ENCODE measurements around the gene YTHDF2. TPM values are rescaled to one million over a fixed set of nuclear protein-coding genes. Genes with fewer than 3 reads are reported as not detected.
"Not testable (repeated sequence)": the region's sequence is repeated elsewhere in the genome, so short reads cannot be mapped to it uniquely, and the experiment has no call there.

Gene YTHDF2
- total RNA-seq, 1 donor, result 64.2 TPM

DNA sequence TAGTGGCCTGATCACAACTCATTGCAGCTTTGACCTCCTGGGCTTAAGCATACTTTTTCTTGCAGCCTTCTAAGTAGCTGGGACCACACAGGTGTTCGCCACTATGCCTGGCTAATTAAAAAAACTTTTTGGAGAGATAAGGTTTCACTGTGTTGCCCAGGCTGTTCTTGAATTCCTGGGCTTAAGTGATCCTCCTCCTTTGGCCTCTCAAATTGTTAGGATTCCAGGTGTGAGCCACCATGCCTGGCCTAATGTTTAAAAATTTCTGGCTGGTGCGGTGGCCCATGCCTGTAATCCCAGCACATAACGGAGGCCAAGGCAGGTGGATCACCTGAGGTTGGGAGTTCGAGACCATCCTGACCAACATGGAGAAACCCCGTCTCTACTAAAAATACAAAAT, 24.4 kb downstream of the YTHDF2 start:
- TF ChIP-seq, protein P1, sequence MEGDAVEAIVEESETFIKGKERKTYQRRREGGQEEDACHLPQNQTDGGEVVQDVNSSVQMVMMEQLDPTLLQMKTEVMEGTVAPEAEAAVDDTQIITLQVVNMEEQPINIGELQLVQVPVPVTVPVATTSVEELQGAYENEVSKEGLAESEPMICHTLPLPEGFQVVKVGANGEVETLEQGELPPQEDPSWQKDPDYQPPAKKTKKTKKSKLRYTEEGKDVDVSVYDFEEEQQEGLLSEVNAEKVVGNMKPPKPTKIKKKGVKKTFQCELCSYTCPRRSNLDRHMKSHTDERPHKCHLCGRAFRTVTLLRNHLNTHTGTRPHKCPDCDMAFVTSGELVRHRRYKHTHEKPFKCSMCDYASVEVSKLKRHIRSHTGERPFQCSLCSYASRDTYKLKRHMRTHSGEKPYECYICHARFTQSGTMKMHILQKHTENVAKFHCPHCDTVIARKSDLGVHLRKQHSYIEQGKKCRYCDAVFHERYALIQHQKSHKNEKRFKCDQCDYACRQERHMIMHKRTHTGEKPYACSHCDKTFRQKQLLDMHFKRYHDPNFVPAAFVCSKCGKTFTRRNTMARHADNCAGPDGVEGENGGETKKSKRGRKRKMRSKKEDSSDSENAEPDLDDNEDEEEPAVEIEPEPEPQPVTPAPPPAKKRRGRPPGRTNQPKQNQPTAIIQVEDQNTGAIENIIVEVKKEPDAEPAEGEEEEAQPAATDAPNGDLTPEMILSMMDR (IDR thresholded peaks at IDR 0.05; ENCODE audit: insufficient read depth, low read length), result no peak
- H3K4me3 ChIP-seq (ENCODE audit: low read depth, low read length), result no peak overlapping the region
- no peak for DNase-seq (ENCODE audit: low read depth)

DNA sequence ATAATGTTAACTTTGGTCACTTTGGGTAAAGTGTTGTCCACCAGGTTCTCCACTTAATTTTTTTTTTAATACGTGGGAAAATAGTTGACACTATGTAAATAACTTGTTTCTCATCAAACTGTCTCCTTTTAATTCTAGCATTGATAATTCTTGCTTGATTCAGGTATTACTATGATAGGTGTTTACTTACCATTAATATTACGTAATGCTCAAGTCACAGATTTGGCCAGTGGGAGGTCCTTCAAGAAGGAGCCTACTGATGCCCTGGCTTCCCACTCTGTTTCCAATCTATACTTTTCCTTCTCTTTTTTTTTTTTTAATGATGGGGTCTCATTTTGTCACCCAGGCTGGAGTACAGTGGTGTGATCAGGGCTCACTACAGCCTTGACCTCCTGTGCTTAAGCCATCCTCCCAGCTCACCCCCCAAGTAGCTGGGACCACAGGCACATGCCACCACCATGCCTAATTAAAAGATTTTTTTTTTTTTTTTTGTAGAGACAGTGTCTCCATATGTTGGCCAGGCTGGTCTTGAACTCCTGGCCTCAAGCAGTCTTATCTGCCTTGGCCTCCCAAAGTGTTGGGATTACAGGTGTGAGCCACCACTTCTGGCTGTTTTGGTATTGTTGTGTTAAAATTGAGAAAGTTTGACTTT, 29.9 kb downstream of the YTHDF2 start:
- no peak for DNase-seq (ENCODE audit: low read depth)
- no peak overlapping the region for H3K4me3 ChIP-seq (ENCODE audit: low read depth, low read length)
- TF ChIP-seq, protein P1 (IDR thresholded peaks at IDR 0.05; ENCODE audit: insufficient read depth, low read length), result no peak

DNA sequence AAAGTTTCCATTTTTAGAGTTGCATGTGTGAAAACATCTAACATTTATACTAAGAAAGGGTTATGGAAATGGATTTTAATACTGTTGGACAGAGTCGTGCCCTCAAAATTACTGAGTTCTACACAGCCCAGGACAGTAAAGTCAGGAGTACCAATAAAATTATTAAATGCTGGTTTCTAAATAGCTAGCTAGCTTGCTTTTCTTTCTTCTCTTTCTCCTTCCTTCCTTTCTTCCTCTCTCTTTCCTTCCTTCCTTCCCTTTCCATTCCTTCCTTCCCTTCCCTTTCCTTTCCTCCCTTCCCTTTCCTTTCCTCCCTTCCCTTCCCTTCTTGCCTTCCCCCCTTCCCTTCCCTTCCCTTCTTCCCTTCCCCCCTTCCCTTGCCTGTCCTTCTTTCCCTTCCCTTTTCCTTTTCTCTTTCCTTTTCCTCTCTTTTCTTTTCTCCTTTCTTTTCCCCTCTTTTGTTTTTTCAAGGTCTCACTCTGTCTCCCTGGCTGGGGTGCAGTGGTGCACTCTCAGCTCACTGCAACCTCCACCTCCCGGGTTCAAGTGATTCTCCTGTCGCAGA, 33.9 kb downstream of the YTHDF2 start:
- TF ChIP-seq, protein P1 (IDR thresholded peaks at IDR 0.05; ENCODE audit: insufficient read depth, low read length), result no peak
- H3K4me3 ChIP-seq (ENCODE audit: low read depth, low read length), result no peak overlapping the region
- DNase-seq (ENCODE audit: low read depth), result no peak

DNA sequence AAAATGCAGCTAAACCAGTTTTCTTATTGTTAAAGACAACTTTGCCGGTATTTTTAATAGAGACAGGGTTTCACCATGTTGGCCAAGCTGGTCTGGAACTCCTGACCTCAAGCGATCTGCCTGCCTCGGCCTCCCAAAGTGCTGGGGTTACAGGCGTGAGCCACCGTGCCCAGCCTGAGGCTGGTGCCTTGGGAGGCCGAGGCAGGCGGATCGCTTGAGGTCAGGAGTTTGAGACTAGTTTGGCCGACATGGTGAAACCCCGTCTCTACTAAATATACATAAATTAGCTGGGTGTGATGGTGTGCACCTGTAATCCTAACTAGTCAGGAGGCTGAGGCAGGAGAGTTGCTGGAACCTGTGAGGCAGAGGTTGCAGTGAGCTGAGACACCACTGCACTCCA, 35.2 kb downstream of the YTHDF2 start:
- DNase-seq (ENCODE audit: low read depth), result not testable (repeated sequence)

DNA sequence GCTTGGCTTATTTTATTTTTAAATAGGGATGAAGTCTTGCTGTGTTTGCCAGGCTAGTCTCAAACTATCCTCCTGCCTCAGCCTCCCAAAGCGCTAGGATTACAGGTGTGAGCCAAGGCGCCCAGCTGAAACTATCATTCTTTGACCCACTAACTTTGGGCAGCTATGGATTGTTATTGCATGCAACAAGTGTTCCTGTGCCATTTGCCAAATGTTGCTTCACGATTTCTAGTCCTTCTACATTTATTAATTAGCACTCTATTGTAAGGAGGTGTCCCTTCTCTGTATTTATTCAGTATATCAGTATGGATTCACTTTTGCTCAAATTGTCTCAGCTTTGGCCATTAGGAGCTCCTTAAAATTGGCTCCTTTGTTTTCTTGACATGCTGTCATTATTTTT, 36.4 kb downstream of the YTHDF2 start:
- TF ChIP-seq, protein P1 (IDR thresholded peaks at IDR 0.05; ENCODE audit: insufficient read depth, low read length), result no peak
- no peak for DNase-seq (ENCODE audit: low read depth)
- no peak overlapping the region for H3K4me3 ChIP-seq (ENCODE audit: low read depth, low read length)

More for the DNA sequence above, 35.2 kb downstream of the YTHDF2 start:
- H3K4me3 ChIP-seq (ENCODE audit: low read depth, low read length), result not testable (repeated sequence)

DNA sequence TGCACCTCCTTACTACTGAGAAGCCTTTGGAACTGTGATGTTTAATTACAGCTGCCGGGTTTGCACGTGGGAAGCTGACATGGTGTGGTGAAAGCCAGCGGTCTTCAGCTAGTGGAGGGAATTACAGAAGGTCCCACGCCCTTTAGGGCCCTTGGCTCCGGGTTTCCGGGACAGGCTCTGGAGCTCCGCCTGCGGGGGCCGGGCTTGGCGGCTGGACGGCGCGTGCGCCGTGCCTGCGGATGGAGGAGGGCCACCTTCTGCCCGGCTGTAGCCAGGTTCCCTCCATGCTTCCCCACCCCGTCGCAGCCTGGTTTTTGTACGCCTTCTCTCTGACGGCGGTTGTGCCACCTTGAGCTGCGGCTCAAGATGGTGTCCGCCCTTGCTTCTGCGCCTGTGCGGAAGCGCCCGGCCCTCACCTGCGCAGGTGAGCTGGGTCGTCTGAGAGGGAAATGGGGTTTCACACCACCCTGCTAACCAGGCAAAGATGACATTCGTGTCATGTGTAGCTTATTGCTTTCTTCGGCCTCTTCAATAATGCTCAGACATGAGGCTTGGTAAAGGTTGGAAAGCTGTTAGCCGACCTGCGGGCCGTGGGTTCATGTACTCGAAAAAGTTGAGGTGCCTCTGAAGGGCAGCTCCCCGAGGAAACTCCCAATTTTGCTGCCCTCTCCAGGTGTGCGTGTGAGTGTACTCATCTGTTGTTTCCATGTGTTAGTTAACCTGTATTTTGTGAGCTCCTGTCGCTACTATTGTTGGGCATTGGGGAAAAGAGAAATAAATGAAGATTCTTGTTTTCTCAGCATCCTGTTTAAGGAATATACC, 38.6 kb downstream of the YTHDF2 start:
- H3K4me3 ChIP-seq (ENCODE audit: low read depth, low read length), result peak overlapping the region; percentile 58
- peak; percentile 59 for DNase-seq (ENCODE audit: low read depth)
- TF ChIP-seq, protein P1 (IDR thresholded peaks at IDR 0.05; ENCODE audit: insufficient read depth, low read length), result no peak

DNA sequence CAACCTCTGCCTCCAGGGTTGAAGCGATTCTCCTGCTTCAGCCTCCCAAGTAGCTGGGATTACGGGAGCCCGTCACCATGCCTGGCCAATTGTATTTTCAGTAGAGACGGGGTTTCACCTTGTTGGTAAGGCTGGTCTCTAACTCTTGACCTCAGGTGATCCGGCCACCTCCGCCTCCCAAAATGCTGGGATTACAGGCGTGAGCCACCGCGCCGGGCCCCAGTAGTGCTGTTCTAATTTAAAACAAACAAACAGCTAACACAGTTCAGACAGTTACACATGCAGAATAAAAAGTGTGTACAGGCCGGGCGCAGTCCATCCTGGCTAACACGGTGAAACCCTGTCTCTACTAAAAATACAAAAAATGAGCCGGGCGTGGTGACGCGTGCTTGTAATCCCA, 39.6 kb downstream of the YTHDF2 start:
- no peak for DNase-seq (ENCODE audit: low read depth)
- H3K4me3 ChIP-seq (ENCODE audit: low read depth, low read length), result no peak overlapping the region
- TF ChIP-seq, protein P1 (IDR thresholded peaks at IDR 0.05; ENCODE audit: insufficient read depth, low read length), result no peak

All from fibroblast of the aortic adventitia (primary cell).